ENCODE data around the gene RASD2.
A peak's percentile ranks its signal among the peaks of the same experiment; 100 is the strongest.

RASD2 gene

GRCh38 chr22:35542157-35542938 is 1.7 kb downstream of the RASD2 start:
- no peak for DNase-seq

DNA sequence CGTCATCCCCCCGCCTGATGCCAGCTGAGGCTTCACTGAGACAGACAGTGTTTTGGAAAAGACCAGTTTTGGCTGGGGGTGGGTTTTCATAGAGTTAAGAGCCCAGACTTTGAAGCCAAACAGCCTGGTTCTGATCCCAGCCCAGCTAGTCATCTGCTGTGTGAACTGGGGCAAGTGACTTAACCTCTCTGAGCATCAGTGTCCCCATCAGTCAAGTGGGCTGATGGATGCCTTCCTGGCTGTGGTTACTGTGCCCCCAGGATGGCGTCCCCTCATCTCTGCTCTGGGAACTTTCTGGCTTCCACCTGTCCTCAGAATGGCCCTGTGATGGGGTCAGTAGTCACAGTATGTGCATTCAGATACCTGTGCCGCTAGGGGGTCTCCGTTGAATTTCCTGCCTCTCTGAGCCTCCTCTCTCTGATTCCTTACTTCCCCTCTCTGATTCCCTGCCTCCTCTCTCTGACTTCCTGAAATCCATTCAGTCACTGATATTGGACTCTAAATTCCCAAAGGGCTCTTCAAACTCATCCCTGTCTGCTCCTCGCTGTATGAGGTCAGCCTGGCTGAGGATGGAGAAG is 2.4 kb downstream of the RASD2 start:
- DNase-seq, result no peak

- DNase-seq, result no peak
Measured at GRCh38 chr22:35543702-35544101, 3.1 kb downstream of the RASD2 start.

- DNase-seq, result no peak
Measured at GRCh38 chr22:35544189-35544588, 3.6 kb downstream of the RASD2 start.

GRCh38 chr22:35544827-35545226 is 4.2 kb downstream of the RASD2 start:
- no peak for DNase-seq

DNA sequence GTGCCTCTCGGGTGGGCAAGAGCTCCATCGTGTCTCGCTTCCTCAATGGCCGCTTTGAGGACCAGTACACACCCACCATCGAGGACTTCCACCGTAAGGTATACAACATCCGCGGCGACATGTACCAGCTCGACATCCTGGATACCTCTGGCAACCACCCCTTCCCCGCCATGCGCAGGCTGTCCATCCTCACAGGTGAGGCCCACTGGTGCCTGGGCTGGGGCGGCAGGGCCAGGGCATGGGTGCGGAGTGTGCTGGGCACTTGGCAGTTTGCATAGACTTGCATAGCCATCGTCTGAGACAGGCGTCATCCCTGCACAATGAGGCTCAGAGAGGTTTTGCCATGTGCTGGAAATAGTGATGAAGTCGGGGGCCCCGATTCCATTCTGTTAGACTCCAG is 6.3 kb downstream of the RASD2 start:
- no peak for DNase-seq

- no peak for DNase-seq
Measured at GRCh38 chr22:35547987-35548721, 7.5 kb downstream of the RASD2 start.

GRCh38 chr22:35548722-35549112 is 8.1 kb downstream of the RASD2 start:
- DNase-seq, result no peak

DNA sequence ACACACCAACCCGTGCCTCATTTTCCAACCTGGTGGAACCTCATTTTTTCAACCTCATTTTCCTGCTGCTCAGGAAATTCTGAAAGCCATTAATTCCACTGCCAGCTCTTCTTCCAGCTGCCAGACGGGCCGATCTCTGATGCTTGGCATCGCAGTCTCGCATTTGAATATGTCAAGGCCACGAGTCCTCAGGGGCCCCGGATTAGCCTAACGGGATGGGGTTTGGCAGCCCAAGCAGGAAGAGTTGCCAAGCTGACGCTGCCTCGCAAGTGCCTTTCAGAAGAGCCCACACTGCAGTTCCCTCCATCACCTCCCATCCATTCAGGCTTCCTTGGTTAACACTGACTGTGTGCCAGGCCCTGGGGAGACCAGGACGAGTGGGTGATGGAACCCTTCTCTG is 8.7 kb downstream of the RASD2 start:
- no peak for DNase-seq

- no peak for DNase-seq
Measured at GRCh38 chr22:35551549-35552177, 11.0 kb downstream of the RASD2 start.

GRCh38 chr22:35552196-35552842 is 11.7 kb downstream of the RASD2 start:
- DNase-seq, result peak; percentile 83

DNA sequence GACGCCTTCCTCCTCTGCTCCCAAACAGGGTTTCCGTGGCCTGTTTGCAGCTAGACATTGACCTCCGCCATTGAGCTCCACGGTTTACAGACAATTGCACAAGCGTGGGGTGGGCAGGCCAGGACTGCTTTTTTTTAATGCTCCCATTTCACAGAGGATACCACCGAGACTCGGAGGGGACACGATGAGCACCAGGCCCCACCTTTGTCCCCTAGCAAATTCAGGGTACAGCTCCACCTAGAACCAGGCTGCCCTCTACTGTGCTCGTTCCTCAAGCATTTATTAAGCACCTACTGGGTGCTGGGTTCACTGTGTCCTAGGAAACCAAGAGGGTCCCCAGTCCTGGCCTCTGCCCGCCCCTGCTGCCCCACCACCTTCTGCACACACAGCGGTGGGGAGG is 12.2 kb downstream of the RASD2 start:
- no peak for DNase-seq

GRCh38 chr22:35553341-35553740 is 12.7 kb downstream of the RASD2 start:
- no peak for DNase-seq

- DNase-seq, result no peak
Measured at GRCh38 chr22:35554297-35554845, 13.7 kb downstream of the RASD2 start.

DNA sequence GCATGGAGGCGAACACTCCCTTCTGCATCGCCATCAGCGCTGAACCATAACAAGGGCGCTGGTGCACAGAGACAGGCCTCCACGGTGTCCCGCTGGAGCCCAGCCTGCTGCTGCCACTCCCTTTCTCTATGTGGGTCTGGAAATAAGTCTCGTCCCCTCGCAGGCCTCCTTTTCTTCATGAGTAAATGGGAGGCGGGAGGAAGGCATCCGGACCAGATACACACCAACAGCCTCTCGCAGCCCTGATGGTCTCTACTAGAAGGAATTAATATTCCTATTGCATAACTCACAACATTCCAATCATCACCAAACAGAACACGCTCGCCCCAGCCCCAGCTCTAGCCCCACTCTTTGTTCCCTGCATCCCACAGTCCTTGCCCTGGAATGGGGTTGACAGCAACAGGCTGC is 14.9 kb downstream of the RASD2 start:
- DNase-seq, result no peak

- no peak for DNase-seq
Measured at GRCh38 chr22:35555946-35556547, 15.4 kb downstream of the RASD2 start.

DNA sequence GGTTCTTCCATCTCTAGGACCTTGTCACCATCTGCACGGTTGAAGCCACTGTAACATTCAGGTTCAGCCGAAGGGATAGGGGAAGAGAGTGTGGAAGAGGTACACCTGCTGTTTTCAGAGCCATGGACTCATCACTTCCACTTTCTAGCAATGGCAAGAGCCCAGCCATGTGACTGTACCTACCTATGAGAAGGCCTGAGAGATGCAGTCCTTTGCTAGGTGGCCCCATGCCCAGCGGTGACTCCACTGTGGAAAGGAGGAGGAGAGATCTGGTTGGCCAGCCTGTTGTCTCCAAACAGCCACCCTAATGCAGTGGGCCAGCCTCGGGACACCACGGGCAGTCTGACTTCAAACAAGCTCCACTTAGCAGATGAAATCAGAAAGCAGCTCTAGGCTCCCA is 16.0 kb downstream of the RASD2 start:
- no peak for DNase-seq

DNA sequence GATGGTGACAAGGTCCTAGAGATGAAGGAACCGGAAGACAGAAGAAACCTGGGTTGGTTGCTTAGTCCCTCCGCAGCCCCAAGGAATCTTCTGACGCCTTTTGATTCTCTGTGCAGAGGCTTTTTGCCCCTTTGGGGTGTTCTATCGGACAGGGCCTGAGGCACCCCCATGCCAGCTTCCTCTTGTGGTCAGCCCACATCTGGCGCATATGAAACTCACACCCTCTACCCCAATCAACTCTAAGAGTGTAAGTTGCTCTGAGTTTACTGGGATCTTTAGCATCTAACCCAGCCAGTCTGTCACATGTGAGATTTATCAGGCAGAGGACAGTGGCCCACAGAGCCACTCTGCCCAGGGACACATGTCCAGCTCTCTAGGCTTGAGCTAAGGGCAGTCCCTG is 17.4 kb downstream of the RASD2 start:
- no peak for DNase-seq

- DNase-seq, result no peak
Measured at GRCh38 chr22:35558719-35559118, 18.1 kb downstream of the RASD2 start.

- DNase-seq, result no peak
Measured at GRCh38 chr22:35559354-35560005, 18.8 kb downstream of the RASD2 start.

GRCh38 chr22:35560366-35560765 is 19.7 kb downstream of the RASD2 start:
- DNase-seq, result no peak

DNA sequence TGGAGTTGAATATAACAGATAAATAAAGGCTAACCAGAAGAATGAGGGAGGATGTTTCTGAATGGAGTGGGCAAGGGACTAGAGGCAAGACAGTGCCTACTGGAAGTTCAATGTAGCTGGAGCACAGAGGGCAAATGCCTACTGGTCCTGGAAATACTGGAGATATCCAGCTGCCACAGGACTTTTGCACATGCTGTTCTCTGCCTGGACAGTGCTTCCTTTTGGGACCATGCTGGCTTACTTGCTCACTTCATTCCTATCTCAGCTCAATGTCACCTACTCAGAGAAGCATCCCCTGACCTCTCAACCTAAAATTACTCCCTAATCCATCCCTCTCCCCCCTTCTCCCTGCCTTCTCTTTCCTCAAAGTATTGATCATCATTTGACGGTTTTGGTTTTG is 20.2 kb downstream of the RASD2 start:
- DNase-seq, result no peak
